Activated effector memory CD4-positive, alpha-beta T cell treated with anti-CD3 and anti-CD28 coated beads, Interleukin-2, amount 50 U/mL, for 16 hours (primary cell): ENCODE data around the gene ALKBH5.

Source experiments
- DNase-seq: peaks from one replicate; pipeline ENCODE4 v3.0.0-alpha.2; 2020

ALKBH5 gene

DNA sequence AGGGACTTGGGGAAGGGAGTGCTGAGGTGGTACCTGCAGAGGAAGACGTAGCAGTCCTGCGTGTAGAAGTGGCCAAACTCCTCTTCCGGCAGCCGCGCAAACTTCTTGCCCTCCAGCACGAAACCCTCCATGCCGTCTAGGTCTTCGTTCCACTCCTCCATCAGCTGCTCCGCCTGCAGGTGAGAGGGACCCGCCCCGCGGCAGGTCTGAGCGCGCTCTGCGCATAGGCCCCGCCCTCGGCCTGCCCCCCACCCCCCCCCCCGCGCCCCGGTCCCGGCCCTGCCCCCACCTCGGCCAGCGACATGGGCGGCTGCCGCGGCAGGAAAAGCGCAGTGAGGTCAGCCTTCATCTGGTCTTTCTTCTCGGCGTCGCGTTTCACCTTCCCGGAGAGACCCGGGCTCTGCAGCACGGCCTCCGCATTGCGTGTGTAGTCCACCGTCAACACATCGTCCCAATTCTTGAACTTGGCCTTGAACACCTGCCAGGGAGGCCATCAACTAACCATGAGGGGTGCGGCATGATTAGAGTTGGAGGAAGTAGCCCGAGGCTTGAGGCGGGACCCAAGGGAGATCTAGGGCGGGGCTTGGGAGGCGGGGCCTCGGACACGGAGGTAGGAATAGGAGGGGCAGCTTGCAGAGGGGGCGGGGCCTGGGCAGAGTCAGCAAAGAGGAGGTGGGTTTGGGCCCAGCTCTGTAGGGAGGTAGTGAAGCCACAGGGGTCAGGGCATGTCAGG lies 63.4 kb downstream of the ALKBH5 start:
- DNase-seq, result peak; percentile 74

DNA sequence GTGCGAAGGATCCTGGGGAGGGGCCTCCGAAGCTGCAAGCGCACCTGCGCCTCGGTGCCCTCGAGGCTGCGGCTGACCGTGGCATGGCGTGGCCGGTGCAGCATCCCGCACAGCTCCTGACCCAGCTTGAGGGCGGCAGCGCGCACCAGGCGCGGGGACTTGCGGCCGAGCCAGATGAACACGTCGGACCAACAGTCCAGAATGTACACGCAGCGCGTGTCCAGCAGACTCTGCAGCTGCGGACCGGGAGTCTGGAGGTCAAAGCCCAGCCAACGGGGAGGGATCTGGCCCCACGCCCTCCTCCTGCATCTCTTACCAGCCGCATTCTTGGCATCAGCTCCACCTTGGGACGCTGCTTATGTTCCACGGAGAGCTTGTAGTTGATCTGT lies 64.0 kb downstream of the ALKBH5 start:
- DNase-seq, result no peak

DNA sequence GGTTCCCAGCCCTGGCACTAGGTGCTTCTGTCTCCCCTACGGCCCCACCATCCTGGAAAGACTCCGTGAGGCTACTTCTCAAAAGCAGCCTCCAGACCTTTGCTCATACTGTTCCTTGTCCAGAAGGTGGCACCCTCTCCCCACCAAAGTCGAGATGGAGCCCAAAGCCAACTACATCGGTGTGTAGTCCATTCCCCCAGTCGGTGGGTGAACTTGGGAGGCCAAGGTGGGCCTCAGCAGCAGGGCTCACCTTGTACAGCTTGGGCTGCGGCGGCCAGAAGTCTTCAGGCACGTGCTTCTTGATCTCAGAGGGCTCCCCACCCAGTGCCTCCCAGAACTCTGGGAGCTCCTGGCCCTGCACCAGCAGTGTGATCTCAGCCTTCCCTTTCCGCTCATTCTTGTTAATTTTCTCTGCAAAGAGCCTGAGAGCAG lies 64.7 kb downstream of the ALKBH5 start:
- DNase-seq, result peak; percentile 84

DNA sequence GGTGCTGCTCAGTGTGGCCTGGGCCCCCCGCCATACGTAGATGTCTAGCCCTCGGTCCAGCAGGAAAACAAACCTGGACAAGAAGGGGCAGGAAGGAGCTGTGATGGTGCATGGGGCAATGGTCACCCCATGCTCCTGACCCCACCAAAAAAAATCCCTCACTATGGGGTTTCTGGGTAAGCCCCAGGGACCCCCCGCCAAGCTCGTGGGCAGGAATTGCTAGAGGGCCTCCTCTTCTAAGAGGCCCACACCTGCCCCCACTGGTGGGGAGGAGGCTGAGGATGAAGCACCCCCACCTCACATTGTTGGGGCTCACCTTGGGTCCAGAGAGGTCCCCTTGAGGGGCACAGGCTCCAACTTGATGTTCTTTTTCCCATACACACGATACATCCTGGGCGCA lies 65.2 kb downstream of the ALKBH5 start:
- no peak for DNase-seq

DNA sequence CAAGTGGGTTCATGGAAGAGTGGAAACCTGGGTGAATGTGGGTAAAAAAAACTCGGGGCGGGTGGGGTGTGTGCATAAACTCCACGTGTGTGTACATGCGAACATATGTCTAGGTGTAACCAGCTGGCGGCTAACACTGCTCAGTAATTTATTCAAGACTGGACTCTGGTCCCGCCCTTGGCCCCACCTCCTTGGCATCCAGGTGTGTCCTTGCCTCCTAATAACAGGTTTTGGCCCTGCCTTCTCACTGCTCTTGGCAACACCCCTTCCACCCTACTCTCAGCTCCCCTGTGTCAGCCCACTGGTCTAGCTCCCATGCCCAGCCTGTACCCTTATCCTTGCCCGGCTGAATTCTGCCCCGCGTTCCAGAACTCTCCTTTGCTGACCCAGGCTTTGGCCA lies 66.6 kb downstream of the ALKBH5 start:
- DNase-seq, result no peak

DNA sequence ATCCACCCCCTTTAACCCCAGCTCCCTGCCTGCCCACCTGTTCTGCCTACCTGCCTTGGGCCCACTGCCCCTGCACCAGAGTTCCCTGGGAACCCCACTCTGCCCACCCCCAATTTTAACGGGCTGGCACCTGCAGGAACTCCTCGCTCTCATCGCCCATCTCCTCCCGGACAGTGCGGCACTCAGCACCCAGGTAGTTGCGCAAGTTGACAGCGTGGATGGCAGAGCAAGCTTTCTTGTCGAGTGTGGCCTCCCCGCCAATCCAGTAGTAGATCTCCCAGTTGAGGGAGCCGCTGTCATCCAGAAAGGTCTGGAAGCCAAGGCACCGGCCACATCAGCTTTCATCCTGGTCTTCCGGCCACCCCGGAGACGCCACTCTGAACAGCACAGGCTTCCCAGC lies 67.1 kb downstream of the ALKBH5 start:
- DNase-seq, result no peak

DNA sequence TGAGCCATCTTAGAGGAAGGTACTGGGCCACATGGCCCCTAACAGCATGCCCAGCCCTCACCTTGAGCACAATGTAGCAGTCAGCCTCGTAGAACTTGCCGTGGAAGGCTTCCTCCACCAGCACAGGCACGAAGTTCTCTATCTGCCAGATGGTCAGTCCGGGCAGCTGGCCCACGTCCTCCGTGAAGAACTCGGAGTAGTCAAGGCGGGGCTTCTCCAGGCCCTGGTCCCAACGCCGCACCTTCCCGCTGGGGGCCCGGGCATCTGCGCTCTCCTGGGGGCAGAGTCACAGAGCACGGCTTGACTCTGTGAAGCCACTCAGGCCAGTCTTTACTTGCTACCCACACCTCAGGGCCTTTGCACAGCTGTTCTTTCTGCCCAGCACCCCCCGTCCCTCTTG lies 67.6 kb downstream of the ALKBH5 start:
- no peak for DNase-seq

DNA sequence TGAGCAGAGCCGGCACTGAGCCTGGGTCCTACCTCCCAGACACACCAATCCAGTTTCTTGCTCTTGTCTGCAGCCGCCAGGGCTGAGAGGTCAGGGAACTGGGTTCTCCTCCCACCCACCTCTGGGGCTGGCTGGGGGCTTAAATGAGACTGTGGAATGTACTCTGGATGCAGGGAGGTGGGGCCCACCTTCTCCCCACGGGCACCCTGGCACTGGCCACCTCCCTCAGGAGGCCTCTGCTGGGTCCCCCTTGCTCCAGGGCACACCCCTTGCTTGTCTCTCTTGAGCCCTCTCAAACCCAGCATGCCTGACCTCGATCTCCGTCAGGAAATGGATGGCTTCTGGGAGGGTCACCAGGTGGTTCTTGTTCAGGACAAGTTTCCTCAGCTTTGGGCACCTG lies 68.5 kb downstream of the ALKBH5 start:
- DNase-seq, result no peak

DNA sequence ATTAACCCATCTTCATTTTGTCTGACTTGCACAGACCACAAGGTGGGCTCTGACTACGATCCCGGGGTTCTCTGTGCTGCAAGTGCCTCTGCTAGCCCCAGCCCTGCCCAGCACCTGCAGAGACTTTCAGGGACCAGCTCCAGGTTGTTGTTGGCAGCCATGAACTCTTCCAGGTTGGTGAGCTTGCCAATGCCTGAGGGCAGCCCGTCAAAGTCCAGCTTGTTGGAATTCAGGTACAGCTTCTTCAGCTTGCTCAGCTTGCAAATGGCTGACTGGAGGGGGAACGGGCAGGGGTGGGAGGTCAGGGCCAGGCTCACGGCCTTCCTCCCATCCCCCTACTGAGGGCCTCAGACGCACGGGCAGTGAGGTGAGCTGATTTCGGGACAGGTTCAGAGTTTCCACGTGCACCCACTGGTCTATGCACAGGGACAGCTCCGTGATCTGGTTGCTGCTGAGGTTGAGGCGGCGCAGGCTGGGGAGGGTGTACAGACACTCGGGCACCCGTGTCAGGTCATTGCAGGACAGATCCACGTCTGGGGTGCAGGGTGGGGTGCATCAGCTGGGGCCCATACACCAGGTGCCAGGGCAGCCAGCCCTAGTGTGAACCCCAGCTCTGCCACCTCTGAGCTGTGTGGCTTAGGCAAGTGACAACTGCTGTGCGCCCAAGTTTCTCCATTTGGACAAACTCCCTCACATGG lies 69.7 kb downstream of the ALKBH5 start:
- no peak for DNase-seq

DNA sequence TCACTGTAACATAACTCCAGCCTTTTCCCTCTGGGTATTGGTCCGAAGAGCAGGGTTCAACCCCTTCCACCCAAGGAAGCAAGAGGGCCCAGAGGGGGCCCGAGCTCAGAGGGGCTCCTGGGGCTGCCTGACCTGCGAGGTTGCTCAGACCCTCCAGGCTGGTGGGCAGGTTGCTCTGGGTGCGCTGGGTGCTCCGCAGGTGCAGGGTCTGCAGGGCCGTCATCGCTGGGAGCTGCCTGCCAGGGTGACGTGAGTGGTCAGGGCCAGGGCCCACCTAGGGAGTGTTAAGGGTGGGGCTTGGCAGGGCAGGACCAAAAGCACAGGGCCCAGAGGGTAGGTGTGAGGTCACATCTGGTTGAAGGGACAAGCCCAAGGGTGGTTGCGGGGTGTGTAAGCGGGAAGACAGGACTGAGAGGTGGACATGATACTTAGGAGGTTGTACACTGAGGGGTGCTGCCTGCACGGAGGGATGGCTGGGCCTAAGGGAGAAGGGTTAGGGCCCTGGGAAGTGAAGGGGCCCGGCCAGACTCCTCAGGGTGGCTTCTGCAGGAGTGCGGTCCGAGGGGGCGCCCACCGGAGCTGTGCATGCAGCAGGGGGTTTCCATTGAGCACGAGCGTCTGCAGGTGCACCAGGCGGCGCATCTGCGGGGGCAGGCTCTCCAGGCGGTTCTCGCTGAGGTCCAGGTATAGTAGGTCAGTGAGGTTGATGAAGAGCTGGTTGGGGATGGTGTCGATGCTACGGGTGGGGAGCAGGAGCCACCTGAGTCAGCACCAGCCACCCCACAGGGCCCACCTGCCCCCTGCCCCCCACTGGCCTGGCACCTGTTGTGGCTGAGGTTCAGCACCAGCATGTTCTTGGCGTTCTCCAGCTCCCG lies 70.6 kb downstream of the ALKBH5 start:
- no peak for DNase-seq

DNA sequence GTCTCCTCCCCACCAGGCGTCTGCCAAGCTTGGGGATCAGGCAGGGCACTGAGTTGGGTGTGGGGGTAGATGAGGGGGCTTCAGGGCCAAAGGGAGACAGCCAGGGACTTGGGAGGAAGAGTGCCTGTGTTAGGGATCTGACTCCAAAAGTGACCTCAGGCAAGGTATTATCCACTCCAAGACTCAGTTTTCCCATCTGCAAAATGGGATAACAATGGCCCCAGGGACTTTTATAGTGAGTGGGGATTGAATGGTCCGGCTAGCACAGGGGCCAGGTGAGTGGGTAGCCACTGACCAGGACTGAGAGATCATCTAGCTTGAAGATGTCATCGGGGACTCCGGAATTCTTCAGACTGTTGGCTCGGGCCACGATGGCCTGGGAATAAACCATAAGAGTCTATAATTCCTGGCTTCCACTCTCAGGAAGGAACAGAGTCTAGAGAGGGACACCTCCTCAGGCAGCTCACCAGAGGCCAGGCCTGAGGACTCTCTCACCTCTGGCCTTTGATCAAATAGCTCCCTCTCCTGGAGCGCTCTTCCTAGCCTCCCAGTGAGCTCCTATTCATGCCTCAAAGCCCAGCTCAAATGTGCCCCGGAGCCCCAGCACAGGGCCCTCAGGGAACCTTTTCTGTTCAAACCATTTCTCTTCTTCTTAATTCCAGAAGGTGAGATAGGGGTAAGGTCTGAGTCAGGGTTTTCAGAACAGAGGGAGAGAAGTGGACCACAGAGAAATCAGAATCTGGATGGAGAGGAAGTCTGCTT lies 71.4 kb downstream of the ALKBH5 start:
- no peak for DNase-seq

DNA sequence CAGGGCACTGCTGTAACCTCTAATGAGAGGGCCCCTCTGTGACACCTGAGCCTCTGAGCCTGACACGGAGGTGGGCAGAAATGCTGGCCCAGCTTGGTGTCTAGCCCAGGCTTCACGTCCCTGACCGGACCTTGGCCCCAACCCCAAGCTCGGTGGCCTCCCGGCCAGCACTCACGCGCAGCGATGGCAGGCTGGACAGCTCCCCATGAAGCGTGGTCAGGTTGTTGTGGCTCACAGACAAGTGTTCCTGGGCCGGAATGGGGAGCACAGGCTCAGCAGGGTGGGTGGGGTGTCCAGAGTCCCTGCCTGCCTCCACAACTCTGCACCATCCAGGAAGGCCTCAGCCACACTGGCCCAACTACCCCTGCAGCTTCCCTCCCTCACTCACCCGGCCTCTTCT lies 72.7 kb downstream of the ALKBH5 start:
- DNase-seq, result no peak

DNA sequence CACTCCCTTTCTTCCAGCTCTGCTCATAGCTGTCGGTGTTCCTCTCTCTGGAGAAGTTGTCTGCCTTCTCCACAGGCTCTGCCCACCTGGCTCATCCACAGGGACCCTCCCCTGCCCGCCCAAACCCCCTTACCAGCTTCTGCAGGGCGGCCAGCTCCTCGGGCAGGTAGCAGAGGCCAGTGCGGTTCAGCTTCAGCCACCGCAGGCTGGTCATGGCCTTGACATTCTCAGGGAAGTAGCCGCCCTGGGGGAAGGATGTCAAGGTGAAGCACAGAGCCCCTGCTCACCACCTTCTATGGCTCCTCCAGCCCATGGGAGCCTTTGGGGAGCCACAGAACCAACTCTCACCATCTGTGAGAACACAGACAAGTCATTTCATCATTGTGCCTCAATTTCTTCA lies 73.1 kb downstream of the ALKBH5 start:
- DNase-seq, result no peak

DNA sequence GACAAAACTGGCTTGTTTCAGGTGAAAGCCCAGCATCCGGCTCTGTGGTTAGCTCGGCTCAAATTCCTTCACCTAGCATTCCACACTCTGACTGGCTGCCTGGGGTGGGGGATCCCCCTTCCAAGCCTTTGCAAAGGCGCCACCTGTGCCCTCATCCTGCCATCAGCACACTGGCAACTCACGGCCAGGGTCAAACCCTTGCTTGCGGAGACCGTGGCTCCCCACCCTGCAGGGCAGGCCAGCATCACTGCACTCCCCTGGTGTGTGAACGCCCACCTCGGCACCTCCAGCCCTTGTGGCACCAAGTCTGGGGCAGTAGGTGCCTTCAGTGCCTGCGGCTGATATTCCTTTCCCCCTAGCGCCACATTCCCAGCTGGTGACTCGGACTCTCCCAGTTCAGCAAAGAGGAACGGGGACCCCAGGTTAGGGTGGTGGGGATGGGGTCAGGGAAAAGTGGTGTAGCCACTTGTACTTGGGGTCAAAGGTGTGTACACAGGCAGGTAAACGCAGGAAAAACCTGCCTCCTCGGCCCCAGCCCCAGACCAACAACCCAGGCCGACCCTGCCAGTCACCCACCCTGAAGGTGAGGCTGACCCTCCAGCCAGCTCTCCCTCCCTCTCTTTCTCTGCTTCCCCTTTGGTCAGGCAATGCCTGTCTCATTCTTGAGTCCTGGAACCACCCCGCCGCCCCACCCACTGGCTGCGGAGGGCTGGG lies 73.8 kb downstream of the ALKBH5 start:
- peak; percentile 72 for DNase-seq

DNA sequence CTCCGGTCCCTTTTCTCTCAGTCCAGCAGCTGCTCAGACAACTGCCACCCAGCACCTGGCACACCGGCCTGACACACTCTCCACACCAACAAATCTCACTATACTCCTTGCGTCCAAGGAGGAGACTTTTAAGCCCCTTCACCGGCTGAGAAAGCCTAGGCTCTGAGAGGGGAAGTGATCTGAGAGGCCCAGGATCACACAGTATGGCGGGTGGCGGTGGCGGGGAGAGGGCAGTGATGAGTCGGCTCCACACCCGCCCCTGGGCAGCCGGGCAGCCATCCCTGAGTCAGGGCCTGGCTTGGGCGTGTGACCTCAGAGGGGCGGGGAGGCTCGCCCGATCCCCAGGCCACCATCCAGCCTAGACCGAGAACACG lies 74.3 kb downstream of the ALKBH5 start:
- peak; percentile 85 for DNase-seq

DNA sequence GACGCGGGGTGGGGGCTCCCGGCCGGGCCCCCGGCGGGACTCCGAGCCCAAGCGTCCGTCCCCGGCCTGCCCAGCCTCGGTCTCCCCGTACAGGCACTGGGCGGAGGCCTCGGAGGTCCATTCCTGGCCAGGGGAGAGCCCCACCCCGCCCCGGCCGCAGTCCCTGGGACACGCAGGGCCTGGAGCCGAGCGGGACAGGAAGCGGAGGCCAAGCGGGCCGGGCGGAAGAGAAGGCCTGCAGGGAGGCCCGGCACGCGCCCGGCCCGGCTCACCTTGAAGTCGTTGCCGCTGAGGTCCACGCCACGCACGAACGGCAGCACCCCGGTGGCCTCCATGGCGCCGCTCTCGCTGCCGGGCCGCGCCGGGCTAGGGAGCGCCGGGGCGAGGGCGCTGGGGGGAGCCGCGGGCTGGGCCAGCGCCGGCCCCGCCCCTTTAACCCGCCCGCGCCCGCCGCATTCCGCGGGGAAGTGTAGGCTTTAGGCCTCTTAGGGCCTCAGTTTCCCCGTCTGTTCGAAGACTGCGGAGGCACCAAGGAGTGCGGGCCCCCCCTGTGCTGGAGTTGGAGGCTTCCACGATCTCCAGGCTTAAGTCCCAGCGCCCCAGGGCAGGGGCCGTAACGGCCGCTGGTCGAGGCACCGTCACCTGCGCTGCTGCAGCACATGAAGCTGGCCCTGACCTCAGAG lies 74.9 kb downstream of the ALKBH5 start, which contains the start of gene FLII:
Gene FLII, minus strand, starts transcription at position 383 of the 683 bp plus-strand sequence. Its CDS starts 48 bp downstream, at position 335.
- DNase-seq, result peak; percentile 88
